T-helper 22 cell (primary cell): ENCODE results near the gene LGALS3BP.

Experiments
- DNase-seq: peaks from one replicate; pipeline ENCODE4 v3.0.0-alpha.2; 2020; ENCODE audit warnings: low read depth

Gene LGALS3BP

GRCh38 chr17:78999056-78999768, 19.5 kb upstream of the LGALS3BP start:
- DNase-seq = no peak

- DNase-seq = no peak
Observed at GRCh38 chr17:78998311-78999055, 18.8 kb upstream of the LGALS3BP start.

- no peak for DNase-seq
Observed at GRCh38 chr17:78997881-78998280, 18.2 kb upstream of the LGALS3BP start.

- DNase-seq = no peak
Observed at GRCh38 chr17:78997231-78997741, 17.6 kb upstream of the LGALS3BP start.

GRCh38 chr17:78996781-78997201, 17.1 kb upstream of the LGALS3BP start:
- no peak for DNase-seq

- DNase-seq = no peak
Observed at GRCh38 chr17:78995761-78996451, 16.2 kb upstream of the LGALS3BP start.

- no peak for DNase-seq
Observed at GRCh38 chr17:78995022-78995760, 15.5 kb upstream of the LGALS3BP start.

GRCh38 chr17:78993981-78994671, 14.4 kb upstream of the LGALS3BP start:
- no peak for DNase-seq

GRCh38 chr17:78993241-78993956, 13.7 kb upstream of the LGALS3BP start:
- no peak for DNase-seq

GRCh38 chr17:78992542-78993212, 13.0 kb upstream of the LGALS3BP start:
- DNase-seq = no peak

GRCh38 chr17:78991906-78992532, 12.3 kb upstream of the LGALS3BP start:
- no peak for DNase-seq

GRCh38 chr17:78991017-78991738, 11.5 kb upstream of the LGALS3BP start:
- no peak for DNase-seq

GRCh38 chr17:78990349-78991016, 10.8 kb upstream of the LGALS3BP start:
- no peak for DNase-seq

GRCh38 chr17:78988152-78988551, 8.4 kb upstream of the LGALS3BP start:
- no peak for DNase-seq

- DNase-seq = no peak
Observed at GRCh38 chr17:78986649-78987328, 7.1 kb upstream of the LGALS3BP start.

- no peak for DNase-seq
Observed at GRCh38 chr17:78986048-78986648, 6.4 kb upstream of the LGALS3BP start.

GRCh38 chr17:78985395-78985794, 5.7 kb upstream of the LGALS3BP start:
- DNase-seq = no peak
